ENCODE results near the gene CENPH. TPM values are rescaled to one million over a fixed set of nuclear protein-coding genes. Genes with fewer than 3 reads are reported as not detected.
A peak's percentile ranks its signal among the peaks of the same experiment; 100 is the strongest.
"Not testable (repeated sequence)": the region's sequence is repeated elsewhere in the genome, so short reads cannot be mapped to it uniquely, and the experiment has no call there.

CENPH gene
- total RNA-seq, 2 experiments from 2014 or later, result 93.0 to 95.2 TPM

DNA sequence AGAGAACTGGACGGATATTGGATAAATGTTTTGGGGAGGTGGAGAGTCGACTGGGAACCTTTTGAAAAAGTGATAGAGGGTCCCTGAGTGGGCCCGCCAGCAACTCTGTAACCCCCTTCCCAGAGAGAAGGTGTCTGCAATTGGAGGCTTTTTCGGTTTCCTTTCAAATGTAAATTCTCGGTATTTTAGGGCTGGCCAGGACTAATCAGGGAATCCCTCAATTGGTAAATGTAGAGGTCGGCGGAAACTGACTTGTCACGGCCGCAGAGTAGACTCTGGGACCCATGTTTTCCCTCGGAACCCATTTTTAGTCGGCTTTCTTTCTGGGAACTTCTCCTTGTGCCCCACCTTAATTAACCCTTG, 21.9 kb upstream of the CENPH start:
- Mint-ChIP-seq H3K27ac (peak overlapping the region; percentile 87), H3K27me3 (ENCODE audit: low read depth) (no peaks in the 10 kb centered on the region), H3K9me3 (no peaks in the 10 kb centered on the region), H3K4me3 (peak overlapping the region; percentile 95), H3K4me1 (ENCODE audit: low read depth) (peaks cover 20% of the 10 kb centered on the region), H3K36me3 (ENCODE audit: low read depth) (peaks cover 37% of the 10 kb centered on the region)
- DNase-seq, result peak; percentile 10
- intact Hi-C loops (cut with micrococcal nuclease), result loop anchor here (1.0 to 2.0 kb wide), 7 partner anchors 22 to 202 kb away; partner anchors contain the start of genes AK6, CDK7, CENPH and RAD17
- CTCF ChIA-PET, result interaction anchor here (0.7 to 1.0 kb wide), 2 partner anchors 17 to 950 kb away, joined by 3 to 4 read pairs; no protein-coding TSS in a partner anchor

DNA sequence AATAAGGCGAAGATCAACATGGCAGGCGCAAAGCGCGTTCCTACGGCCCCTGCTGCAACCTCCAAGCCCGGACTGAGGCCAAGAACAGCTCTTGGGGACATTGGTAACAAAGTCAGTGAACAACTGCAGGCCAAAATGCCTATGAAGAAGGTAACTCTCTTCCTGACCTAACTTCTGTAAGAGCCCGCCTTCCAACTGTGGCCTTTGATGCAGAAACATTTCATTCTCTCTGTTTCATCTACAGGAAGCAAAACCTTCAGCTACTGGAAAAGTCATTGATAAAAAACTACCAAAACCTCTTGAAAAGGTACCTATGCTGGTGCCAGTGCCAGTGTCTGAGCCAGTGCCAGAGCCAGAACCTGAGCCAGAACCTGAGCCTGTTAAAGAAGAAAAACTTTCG, 21.5 kb upstream of the CENPH start:
- H3K36me3 Mint-ChIP-seq (ENCODE audit: low read depth), result peaks cover 41% of the 10 kb centered on the region
- DNase-seq, result no peak
- H3K9me3 Mint-ChIP-seq, result no peaks in the 10 kb centered on the region
- intact Hi-C loops (cut with micrococcal nuclease), result loop anchor here (1.0 to 2.0 kb wide), 7 partner anchors 21 to 201 kb away; partner anchors contain the start of genes AK6, CDK7, CENPH and RAD17
- peak overlapping the region; percentile 87 for H3K27ac Mint-ChIP-seq
- peaks cover 20% of the 10 kb centered on the region for H3K4me1 Mint-ChIP-seq (ENCODE audit: low read depth)
- CTCF ChIA-PET, result interaction anchor here (0.7 kb wide), 1 partner anchor 951 kb away, joined by 3 read pairs; no protein-coding TSS in a partner anchor
- H3K4me3 Mint-ChIP-seq, result peak overlapping the region; percentile 95
- no peaks in the 10 kb centered on the region for H3K27me3 Mint-ChIP-seq (ENCODE audit: low read depth)

DNA sequence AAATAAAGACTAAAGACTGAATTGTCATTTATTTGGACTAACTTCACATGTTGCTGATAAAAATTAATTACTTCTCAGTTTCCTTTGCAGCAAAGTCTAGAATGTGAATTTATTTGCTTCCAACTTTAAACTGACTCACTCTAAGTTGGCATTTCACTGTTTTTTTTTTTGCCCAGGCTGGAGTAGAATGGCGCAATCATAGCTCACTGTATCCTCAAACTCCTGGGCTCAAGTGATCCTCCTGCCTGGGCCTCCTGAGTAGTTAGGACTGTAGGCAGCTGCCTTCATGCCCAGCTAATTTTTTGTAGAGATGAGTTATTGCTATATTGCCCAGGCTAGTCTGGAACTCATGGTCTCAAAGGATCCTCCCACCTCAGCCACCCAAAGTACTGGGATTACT, 18.9 kb upstream of the CENPH start:
- no peak for DNase-seq
- intact Hi-C loops (cut with micrococcal nuclease), result no loop called here
- no peaks in the 10 kb centered on the region for H3K27me3 Mint-ChIP-seq (ENCODE audit: low read depth)
- H3K9me3 Mint-ChIP-seq, result no peaks in the 10 kb centered on the region
- peaks cover 63% of the 10 kb centered on the region for H3K36me3 Mint-ChIP-seq (ENCODE audit: low read depth)
- no peak overlapping the region for H3K4me3 Mint-ChIP-seq
- no peak overlapping the region for H3K27ac Mint-ChIP-seq
- peaks cover 20% of the 10 kb centered on the region for H3K4me1 Mint-ChIP-seq (ENCODE audit: low read depth)
- CTCF ChIA-PET, result no interaction called here

DNA sequence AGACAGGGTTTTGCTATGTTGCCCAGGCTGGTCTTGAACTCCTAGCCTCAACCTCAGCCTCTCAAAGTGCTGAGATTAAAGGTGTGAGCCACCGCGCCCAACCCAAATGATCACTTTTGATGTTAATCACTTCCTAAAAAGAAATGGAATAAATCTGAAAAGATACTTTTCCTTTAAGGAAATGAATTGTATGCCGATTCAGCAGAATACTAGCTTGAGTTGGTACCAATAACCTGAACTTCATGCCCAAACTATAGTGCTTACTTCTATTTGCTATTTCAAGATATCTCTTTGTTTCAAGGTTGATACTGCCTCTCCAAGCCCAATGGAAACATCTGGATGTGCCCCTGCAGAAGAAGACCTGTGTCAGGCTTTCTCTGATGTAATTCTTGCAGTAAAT, 18.4 kb upstream of the CENPH start:
- Mint-ChIP-seq H3K4me3 (no peak overlapping the region), H3K27ac (no peak overlapping the region), H3K9me3 (no peaks in the 10 kb centered on the region), H3K4me1 (ENCODE audit: low read depth) (peaks cover 17% of the 10 kb centered on the region), H3K27me3 (ENCODE audit: low read depth) (no peaks in the 10 kb centered on the region), H3K36me3 (ENCODE audit: low read depth) (peaks cover 65% of the 10 kb centered on the region)
- CTCF ChIA-PET, result no interaction called here
- DNase-seq, result no peak
- intact Hi-C loops (cut with micrococcal nuclease), result no loop called here

GRCh38 chr5:69181659-69182293, 7.6 kb upstream of the CENPH start:
- H3K9me3 Mint-ChIP-seq; H3K4me1 Mint-ChIP-seq (ENCODE audit: low read depth); H3K27me3 Mint-ChIP-seq (ENCODE audit: low read depth); H3K36me3 Mint-ChIP-seq (ENCODE audit: low read depth); H3K27ac Mint-ChIP-seq; DNase-seq; H3K4me3 Mint-ChIP-seq; intact Hi-C loops (cut with micrococcal nuclease): not testable (repeated sequence)
- CTCF ChIA-PET, result interaction anchor here (0.6 kb wide), 1 partner anchor 89 kb away, joined by 3 read pairs; no protein-coding TSS in a partner anchor

DNA sequence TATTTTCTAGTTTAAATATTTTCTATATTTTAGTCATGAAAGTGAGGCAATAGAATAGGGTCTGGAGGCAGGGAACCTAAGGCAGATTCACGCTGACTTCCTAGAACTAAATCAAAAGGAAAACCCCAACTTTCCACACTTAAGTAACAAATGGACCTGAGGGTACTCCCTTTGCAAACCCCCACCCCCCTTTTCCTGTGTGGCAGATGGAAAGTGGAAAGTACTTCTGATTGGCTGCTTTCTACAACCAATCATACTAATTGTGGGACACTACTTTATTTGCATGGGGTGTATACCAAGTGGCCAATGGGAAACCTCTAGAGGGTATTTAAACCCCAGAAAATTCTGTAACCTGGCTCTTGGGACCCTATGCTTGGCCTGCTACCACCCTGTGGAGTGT, 4.8 kb upstream of the CENPH start:
- no peak overlapping the region for H3K4me3 Mint-ChIP-seq
- no peaks in the 10 kb centered on the region for H3K9me3 Mint-ChIP-seq
- no peaks in the 10 kb centered on the region for H3K27me3 Mint-ChIP-seq (ENCODE audit: low read depth)
- peaks cover 7% of the 10 kb centered on the region for H3K4me1 Mint-ChIP-seq (ENCODE audit: low read depth)
- no peaks in the 10 kb centered on the region for H3K36me3 Mint-ChIP-seq (ENCODE audit: low read depth)
- intact Hi-C loops (cut with micrococcal nuclease), result no loop called here
- CTCF ChIA-PET, result interaction anchor here (0.6 to 0.8 kb wide), 2 partner anchors 10 to 18 kb away, joined by 3 to 4 read pairs; partner anchors contain the start of gene CCNB1
- no peak for DNase-seq
- H3K27ac Mint-ChIP-seq, result no peak overlapping the region

- H3K36me3 Mint-ChIP-seq (ENCODE audit: low read depth), result peaks cover 10% of the 10 kb centered on the region
- no peaks in the 10 kb centered on the region for H3K27me3 Mint-ChIP-seq (ENCODE audit: low read depth)
- peaks cover 13% of the 10 kb centered on the region for H3K4me1 Mint-ChIP-seq (ENCODE audit: low read depth)
- no peak overlapping the region for H3K27ac Mint-ChIP-seq
- DNase-seq, result no peak
- peak overlapping the region; percentile 9 for H3K4me3 Mint-ChIP-seq
- CTCF ChIA-PET, result no interaction called here
- intact Hi-C loops (cut with micrococcal nuclease), result no loop called here
- no peaks in the 10 kb centered on the region for H3K9me3 Mint-ChIP-seq
Observed at GRCh38 chr5:69187342-69187741, 2.0 kb upstream of the CENPH start.

- Mint-ChIP-seq H3K27me3 (ENCODE audit: low read depth) (no peaks in the 10 kb centered on the region), H3K4me3 (peak overlapping the region; percentile 84), H3K4me1 (ENCODE audit: low read depth) (peaks cover 13% of the 10 kb centered on the region), H3K27ac (peak overlapping the region; percentile 90), H3K36me3 (ENCODE audit: low read depth) (peaks cover 15% of the 10 kb centered on the region), H3K9me3 (no peaks in the 10 kb centered on the region)
- intact Hi-C loops (cut with micrococcal nuclease), result loop anchor here (1.0 to 2.0 kb wide), 7 partner anchors 21 to 181 kb away; partner anchors contain the start of genes AK6, CCDC125, CCNB1 and CDK7
- CTCF ChIA-PET, result interaction anchor here (0.6 kb wide), 1 partner anchor 122 kb away, joined by 3 read pairs; no protein-coding TSS in a partner anchor
- DNase-seq, result no peak
Observed at GRCh38 chr5:69188811-69189161, 597 bp upstream of the CENPH start.

DNA sequence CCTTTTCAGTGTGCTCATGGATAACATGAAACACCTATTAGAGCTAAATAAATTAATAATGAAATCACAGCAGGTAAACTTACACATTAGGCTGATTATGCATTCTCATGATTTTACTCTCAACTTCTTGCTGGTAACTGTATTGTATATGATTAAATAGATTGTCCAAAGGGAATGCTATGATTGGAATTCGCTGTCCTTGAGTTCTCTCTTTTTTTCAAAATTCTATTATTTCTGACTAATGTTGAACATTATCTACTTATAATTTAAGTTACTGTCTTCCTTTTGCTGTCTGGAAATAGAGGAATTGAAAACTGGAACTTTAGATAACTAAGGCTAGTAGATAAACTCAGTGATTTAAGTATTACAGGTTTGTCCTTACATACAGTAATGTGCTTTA, 13.1 kb downstream of the CENPH start:
- H3K27me3 Mint-ChIP-seq (ENCODE audit: low read depth), result no peaks in the 10 kb centered on the region
- H3K4me3 Mint-ChIP-seq, result no peak overlapping the region
- H3K9me3 Mint-ChIP-seq, result no peaks in the 10 kb centered on the region
- H3K4me1 Mint-ChIP-seq (ENCODE audit: low read depth), result no peaks in the 10 kb centered on the region
- no peak for DNase-seq
- H3K27ac Mint-ChIP-seq, result no peak overlapping the region
- CTCF ChIA-PET, result interaction anchor here (0.6 kb wide), 1 partner anchor 13 kb away, joined by 3 read pairs; no protein-coding TSS in a partner anchor
- H3K36me3 Mint-ChIP-seq (ENCODE audit: low read depth), result peaks cover 44% of the 10 kb centered on the region
- intact Hi-C loops (cut with micrococcal nuclease), result no loop called here

GRCh38 chr5:69206528-69207190, 17.3 kb downstream of the CENPH start:
- intact Hi-C loops (cut with micrococcal nuclease), result no loop called here
- no peak overlapping the region for H3K27ac Mint-ChIP-seq
- H3K36me3 Mint-ChIP-seq (ENCODE audit: low read depth), result peaks cover 26% of the 10 kb centered on the region
- H3K4me1 Mint-ChIP-seq (ENCODE audit: low read depth), result no peaks in the 10 kb centered on the region
- H3K4me3 Mint-ChIP-seq, result no peak overlapping the region
- H3K9me3 Mint-ChIP-seq, result no peaks in the 10 kb centered on the region
- no peaks in the 10 kb centered on the region for H3K27me3 Mint-ChIP-seq (ENCODE audit: low read depth)
- DNase-seq, result no peak
- CTCF ChIA-PET, result no interaction called here

GRCh38 chr5:69209602-69210001, 20.2 kb downstream of the CENPH start:
- Mint-ChIP-seq H3K27me3 (ENCODE audit: low read depth) (no peaks in the 10 kb centered on the region), H3K36me3 (ENCODE audit: low read depth) (peaks cover 25% of the 10 kb centered on the region), H3K4me1 (ENCODE audit: low read depth) (no peaks in the 10 kb centered on the region), H3K9me3 (no peaks in the 10 kb centered on the region), H3K4me3 (no peak overlapping the region), H3K27ac (no peak overlapping the region)
- DNase-seq, result no peak
- intact Hi-C loops (cut with micrococcal nuclease), result no loop called here
- CTCF ChIA-PET, result interaction anchor here (0.6 kb wide), 1 partner anchor 17 kb away, joined by 4 read pairs; no protein-coding TSS in a partner anchor

DNA sequence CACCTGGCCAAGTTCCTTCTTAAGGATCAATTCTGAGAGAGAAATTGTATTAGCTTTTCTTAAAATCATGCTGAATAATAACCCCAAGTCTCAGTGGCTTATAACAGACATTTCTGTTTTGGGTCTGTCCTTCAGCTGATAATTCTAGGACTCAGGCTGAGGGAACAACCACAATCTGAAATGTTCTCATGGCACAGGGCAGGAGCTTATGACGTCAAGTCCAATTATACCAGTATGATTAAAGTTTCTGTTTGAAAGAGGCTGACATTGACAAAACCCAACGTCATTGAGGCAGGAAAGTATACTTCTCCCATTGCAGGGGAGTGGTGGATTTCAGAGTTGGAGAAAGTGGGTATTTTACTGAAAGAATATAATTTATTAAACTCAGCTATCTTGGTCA, 21.8 kb downstream of the CENPH start:
- Mint-ChIP-seq H3K27me3 (ENCODE audit: low read depth) (no peaks in the 10 kb centered on the region), H3K9me3 (no peaks in the 10 kb centered on the region), H3K27ac (no peak overlapping the region), H3K4me1 (ENCODE audit: low read depth) (no peaks in the 10 kb centered on the region), H3K4me3 (no peak overlapping the region), H3K36me3 (ENCODE audit: low read depth) (peaks cover 28% of the 10 kb centered on the region)
- no peak for DNase-seq
- intact Hi-C loops (cut with micrococcal nuclease), result no loop called here
- CTCF ChIA-PET, result no interaction called here
